Myometrial cell (primary cell): ENCODE results near the gene CPSF4L. TPM values are rescaled to one million over a fixed set of nuclear protein-coding genes. Genes with fewer than 3 reads are reported as not detected.

Experiments
- total RNA-seq: library from RNA; depleted of rRNA; stranded (reverse); fragments of >200 nt; gene quantifications from 2 replicates; pipeline ENCODE4 v1.2.3, GENCODE V29; 2015

Gene CPSF4L, protein sequence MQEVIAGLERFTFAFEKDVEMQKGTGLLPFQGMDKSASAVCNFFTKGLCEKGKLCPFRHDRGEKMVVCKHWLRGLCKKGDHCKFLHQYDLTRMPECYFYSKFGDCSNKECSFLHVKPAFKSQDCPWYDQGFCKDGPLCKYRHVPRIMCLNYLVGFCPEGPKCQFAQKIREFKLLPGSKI
- total RNA-seq = not detected in 2 replicates

DNA sequence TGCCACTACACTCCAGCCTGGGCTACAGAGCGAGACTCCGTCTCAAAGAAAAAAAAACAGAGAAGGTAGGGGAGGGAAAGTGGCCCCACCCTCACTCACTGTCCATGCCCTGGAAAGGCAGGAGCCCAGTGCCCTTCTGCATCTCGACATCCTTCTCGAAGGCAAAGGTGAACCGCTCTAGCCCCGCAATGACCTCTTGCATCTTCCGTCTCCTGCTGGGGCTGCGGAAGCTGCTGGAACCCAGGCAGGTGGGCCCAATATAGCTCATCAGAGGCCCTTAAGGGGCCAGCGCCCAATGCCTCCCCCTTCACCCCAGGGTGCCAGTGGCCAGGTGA is at the start of gene CPSF4L:
Gene CPSF4L (minus strand): TSS at position 264 of the 335 bp plus-strand sequence. CDS start 62 bp downstream, at position 202.

Other genes with a start within 250 kb of the CPSF4L start
- 26.9 and 29.7 TPM in 2 replicates for gene SLC39A11, start 169.2 kb downstream of the CPSF4L start, total RNA-seq
- gene SSTR2, start 96.9 kb downstream of the CPSF4L start, total RNA-seq = not detected in 2 replicates
- 30.1 and 32.3 TPM in 2 replicates for gene COG1, start 68.8 kb downstream of the CPSF4L start, total RNA-seq
- gene CDC42EP4, start 50.1 kb upstream of the CPSF4L start, total RNA-seq = 60.8 and 72.0 TPM in 2 replicates